A673 (cell line): ENCODE measurements around the gene SLC39A13.

Experiments used
- CTCF ChIP-seq: fragments of 300-800, 200-600 bp; sonication (generic); conservative IDR thresholded peaks from 2 replicates; pipeline ENCODE4 v1.5.1; 2017; ENCODE audit warnings: low read depth, mild to moderate bottlenecking, antibody characterized with exemption, low read length, moderate library complexity, mixed read lengths
- EZH2 ChIP-seq: fragments of 200-600 bp; sonication (generic); IDR thresholded peaks from 2 replicates; pipeline ENCODE4 v1.6.1; 2017; ENCODE audit warnings: borderline replicate concordance, low read depth, mild to moderate bottlenecking, mixed read lengths, antibody characterized with exemption, low read length; ENCODE audit not compliant: poor library complexity, severe bottlenecking

- TF ChIP-seq CTCF (no peak), EZH2 (no peak)
These were observed 15.7 kb upstream of the SLC39A13 start for GRCh38 chr11:47392546-47393162.
